ENCODE data around the gene GLP2R.

GLP2R gene

DNA sequence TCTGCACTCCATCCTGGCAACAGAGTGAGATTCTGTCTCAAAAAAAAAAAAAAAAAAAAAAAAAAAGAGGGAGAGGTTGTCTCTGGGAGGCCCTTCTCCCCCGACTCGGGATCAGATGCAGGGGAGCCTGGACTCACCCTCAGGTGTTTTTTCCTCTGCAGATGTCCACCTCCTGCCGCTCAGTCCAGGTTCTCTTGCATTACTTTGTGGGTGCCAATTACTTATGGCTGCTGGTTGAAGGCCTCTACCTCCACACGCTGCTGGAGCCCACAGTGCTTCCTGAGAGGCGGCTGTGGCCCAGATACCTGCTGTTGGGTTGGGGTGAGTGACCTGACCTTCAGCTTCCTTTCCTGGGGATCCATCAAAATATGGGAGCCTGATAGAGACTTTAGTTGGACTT is 34.1 kb downstream of the GLP2R start:
- no peak for DNase-seq

DNA sequence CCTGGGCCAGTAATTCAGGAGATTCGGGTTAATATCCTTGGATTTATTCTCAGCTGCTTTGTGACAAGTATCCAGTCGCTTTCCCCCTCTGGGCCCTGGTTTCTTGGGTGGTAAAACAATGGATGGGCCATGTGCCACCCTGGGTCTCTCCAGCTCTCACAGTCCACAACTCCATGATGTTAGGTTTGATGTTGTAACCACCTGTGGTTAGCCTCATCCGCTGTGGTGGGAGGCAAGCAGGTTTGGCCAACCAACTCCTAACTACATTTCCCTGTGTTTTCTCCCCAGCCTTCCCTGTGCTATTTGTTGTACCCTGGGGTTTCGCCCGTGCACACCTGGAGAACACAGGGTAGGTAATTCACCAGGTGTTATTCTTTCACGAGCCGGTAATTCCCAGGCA is 35.1 kb downstream of the GLP2R start:
- no peak for DNase-seq

- DNase-seq, result no peak
These were observed 36.5 kb downstream of the GLP2R start for GRCh38 chr17:9862220-9862619.

DNA sequence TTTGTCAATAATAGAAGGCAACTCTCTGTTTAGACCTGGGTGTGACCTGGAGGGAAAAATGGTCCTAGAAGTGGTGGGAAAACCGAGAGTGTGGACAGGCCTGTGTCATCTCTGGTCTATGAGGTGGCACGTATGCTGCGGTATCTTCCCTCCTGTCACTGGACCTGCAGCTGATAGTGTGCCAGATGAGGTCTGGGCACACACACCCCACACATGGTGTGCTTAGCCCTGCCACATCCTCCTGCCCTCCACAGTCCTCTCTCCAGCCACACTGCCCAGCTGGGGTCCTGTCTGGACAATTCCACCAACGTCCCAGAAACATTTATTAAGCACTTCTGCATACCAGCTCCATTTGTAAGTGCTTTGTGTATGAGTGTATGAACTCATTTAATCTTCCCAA is 37.2 kb downstream of the GLP2R start:
- no peak for DNase-seq

DNA sequence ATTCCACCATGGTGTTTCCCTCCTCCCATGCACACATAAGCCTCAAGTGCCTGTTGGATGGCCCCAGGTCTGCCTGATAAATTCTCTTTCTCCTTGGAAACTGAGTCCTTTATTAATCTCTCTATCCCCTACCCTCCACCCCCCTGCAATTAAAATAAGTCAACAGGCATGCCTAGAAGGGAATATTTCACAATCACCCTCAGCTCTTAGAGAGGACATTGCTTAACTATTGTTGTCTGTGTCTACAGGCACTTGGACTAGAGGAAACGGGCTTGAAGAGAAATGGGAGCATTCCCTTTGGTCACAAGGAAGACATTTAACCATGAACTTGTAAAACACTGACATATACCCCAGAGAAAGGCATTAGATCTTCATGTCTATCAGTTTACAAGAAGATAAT is 39.9 kb downstream of the GLP2R start:
- DNase-seq, result peak; percentile 47

GRCh38 chr17:9868552-9868951 is 42.8 kb downstream of the GLP2R start:
- no peak for DNase-seq

GRCh38 chr17:9872852-9873251 is 47.1 kb downstream of the GLP2R start:
- no peak for DNase-seq

- no peak for DNase-seq
These were observed 49.0 kb downstream of the GLP2R start for GRCh38 chr17:9874722-9875121.

DNA sequence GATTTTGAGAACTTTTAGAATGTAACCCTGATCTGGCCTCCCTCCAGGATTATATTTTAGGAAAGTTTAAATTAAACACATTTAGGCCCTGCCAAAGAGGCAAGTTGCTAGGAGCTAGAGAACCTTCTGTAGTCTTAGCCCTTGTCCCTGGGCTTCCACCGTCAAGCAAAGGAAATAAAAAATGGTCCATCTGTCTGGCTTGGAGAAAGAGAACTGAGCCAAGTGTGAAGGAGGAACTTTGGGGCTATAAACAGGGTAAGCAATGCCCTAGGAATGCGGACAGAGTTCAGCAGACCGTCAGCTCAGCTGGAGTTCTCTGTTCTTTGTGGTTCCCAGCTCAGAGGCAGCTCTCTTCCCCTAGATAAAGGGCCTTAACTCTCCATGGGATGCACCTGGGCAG is 49.7 kb downstream of the GLP2R start:
- peak; percentile 16 for DNase-seq

DNA sequence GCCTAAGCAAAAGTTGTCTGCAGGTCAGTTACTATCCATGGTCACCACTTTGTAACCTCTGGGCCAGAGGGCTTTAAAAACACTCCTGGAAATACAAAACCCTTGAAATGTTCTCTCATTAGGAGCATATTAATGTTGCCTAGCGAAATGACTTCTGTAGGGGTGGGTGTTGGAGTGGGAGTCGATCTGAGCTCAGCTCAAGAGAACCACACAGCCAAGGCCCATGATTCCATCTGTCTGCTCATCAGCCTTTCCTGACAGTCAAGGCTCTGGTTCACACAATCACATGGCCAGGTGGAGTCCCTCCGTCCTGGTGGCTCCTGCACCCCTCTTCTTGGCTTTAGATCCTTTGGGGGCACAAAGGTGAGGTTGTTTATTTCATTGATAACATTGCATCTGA is 52.6 kb downstream of the GLP2R start:
- peak; percentile 19 for DNase-seq

GRCh38 chr17:9878786-9879525 is 53.2 kb downstream of the GLP2R start:
- peak; percentile 79 for DNase-seq

DNA sequence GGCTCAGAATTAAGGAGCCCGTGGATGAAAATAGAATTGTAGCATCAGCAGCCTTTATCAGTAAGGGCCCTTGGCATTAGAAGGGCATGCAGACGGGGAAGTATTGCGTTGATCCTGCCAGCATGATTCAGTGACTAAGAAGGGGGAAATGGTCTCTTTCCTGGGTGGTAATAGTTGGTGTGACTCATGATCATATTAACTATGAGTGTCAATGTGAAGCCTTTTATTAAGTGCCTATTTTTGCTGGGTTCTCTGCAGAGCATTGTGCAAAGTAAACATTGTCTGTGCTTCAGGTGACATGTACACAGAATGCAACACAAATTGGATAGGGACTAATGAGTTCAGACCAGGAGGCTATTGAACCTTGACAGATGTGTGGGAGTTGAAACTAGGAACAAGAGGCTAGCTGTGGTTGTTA is 54.9 kb downstream of the GLP2R start:
- peak; percentile 91 for DNase-seq

- no peak for DNase-seq
These were observed 57.7 kb downstream of the GLP2R start for GRCh38 chr17:9883451-9883850.

DNA sequence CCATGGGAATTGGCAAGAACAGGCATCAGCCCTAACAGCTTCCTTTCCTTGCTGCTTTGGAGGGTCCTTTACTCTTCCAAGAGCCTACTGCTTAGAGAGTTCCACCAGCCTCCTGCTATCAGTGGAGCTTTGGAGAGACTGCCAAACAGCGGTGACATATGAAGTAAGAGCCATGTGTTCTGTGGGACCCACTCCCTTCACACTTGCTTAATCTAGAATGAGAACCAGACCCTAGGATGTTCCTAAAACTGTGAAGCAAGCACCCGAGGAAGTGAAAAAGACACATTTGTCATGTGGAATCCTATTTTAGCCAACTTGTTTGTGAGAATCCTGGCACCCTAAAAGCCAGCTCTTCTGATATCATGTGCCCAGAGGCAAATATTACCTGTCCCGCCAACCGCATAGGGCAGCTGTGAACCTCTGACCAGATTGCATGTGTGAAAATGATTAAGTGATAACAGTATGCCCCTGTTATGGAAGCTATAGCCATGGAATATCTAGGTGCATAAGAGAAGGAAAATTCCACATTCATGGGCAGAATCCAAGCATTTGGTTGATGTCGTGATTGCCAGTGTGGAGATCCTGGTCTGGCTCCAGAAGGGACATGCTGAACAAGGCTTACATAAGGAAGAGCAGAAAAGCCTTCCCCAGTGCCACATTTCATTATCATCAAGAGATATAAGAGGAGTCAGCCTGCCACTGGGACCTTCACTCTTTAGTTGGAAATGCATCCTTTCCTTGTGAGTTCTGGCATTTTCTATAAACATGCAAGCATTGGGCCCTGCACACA is 60.6 kb downstream of the GLP2R start:
- DNase-seq, result peak; percentile 66

- no peak for DNase-seq
These were observed 61.8 kb downstream of the GLP2R start for GRCh38 chr17:9887508-9887907.

DNA sequence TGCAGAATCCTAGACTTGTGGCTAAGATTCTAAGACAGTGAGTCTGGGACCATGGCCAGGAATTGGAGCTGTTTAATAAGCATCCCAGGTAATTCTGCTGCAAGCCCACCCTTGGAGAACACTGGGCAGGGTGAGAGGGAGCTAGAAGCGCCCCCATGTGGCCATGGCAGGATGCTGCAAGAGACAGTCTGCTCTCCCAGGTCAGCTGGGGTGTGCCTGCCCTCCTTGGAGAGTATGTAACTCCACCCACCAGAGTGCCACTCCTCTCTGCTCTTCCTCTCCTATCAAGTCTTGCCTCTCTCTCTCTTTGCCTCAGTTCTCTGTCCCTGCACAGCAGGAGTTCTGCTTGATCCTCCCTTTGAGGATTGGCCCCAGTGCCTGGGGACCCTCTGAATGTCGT is 64.4 kb downstream of the GLP2R start:
- peak; percentile 60 for DNase-seq

DNA sequence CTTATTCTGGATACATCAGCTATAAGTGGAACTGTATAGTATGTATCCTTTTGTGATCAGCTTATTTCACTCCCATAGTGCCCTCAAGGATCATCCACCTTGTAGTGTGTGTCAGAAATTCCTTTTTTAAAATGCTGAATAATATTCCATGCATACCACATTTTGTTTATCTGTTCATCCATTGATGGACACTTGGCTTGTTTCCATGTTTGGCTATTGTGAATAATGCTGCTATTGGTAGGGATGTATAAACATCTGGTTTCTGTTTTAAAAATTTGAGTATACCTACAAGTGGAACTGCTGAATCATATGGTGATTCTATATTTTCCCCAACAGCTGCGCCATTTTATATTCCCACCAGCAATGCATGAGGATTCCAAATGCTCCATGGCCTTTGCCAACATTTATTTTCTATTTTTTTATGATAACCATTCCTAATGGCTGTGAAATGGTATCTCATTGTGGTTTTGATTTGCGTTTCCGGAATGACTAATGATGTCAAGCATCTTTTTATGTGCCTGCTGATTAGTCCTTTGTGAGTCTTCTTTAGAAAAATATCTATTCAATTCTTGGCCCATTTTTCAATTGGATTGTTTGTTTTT is 67.8 kb downstream of the GLP2R start:
- no peak for DNase-seq

DNA sequence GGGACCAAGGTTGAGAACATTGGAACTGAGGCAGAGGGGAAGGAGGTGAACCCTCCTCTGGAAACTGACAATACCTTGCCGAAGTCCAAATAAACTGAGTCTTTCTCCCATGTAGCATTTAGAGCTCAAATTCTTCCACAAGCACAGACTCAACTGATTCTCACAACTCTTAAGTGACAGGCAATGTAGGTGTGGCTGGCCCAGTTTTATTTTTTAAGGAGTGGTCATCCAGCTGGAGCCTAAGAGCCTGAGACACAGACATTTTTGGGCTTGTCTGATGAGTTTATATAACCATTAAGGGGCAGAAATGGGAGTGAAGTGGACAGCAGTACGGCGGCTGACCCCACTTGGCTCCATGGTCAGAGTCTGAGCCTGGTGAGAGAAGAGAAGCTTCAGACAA is 68.5 kb downstream of the GLP2R start:
- no peak for DNase-seq

GRCh38 chr17:9895923-9896322 is 70.2 kb downstream of the GLP2R start:
- peak; percentile 39 for DNase-seq

GRCh38 chr17:9897372-9897968 is 71.7 kb downstream of the GLP2R start:
- DNase-seq, result no peak

DNA sequence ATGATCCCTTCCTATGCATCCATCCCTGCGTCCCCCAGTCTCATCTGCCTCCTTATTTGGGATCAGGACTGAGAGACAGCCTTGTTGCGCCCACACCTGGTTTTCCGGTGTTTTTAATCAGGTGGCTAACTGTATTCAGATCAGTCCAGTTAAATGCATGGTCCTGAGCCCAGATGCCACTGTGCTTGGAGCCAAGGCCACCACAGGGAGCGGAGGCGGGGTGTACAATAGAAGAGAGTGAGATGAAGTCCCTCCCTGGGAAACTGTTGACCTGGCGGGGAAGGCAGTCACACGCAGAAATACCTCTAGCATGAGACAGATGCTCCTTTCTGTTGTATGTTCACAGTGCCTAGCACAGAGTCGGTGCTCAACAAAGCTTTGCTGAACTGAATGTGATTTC is 73.1 kb downstream of the GLP2R start:
- no peak for DNase-seq

DNA sequence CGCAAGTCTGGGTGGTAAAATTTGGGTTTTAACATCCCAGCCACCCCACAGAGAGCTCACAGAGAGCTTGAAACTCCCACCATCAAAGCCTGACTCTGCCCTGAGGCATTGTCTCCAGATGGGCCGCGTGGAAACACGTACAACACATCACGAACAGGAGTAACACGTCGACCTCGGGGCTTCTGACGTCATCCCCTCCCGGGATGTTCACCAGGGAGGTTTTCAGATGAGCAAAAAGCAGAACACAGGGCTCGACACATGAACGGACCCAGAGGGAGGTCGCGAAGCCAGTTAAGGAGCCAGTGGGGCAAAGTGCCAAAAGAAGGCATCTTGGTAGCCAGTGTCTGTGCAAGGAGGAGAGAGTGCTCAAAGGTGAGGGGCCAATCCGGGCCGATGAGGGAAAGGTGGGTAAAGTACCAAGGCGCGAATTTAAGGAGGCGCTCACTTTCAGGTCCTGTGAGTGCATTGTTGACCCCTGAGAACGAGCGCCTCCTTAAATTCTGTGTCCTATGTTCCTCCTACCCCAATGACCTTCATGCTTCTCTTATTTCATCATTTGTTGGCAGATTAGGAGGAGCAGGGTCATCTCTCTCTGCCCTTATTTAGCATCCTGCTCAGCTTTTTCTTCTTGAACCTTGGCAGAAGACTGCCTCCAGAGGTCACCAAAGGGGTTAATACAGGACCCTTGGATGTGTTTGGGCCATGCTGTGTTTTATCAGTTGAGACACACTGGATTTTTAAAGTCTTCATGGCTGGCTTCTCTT is 73.7 kb downstream of the GLP2R start:
- DNase-seq, result no peak

- no peak for DNase-seq
These were observed 74.4 kb downstream of the GLP2R start for GRCh38 chr17:9900044-9900594.

Measured in suppressor macrophage treated with lipopolysaccharide for 4 hours (primary cell).